A673 (cell line): ENCODE data around the gene TGM2. TPM values are rescaled to one million over a fixed set of nuclear protein-coding genes. Genes with fewer than 3 reads are reported as not detected.

ENCODE experiments used
- BruUV-seq: library from RNA; stranded (reverse); fragments of 400-500 nt; replicated peaks from 2 replicates; lab custom pipeline; 2021; lab: Mats Ljungman, UMichigan
- CTCF ChIA-PET: fragments of 300-600 bp; sonication (Branson Sonifier 250); formaldehyde crosslinking; loops from one replicate; lab custom pipeline; 2022; ENCODE audit warnings: antibody characterized with exemption; lab: Charles Lee
- POLR2A ChIA-PET: fragments of 300-600 bp; sonication (Branson Sonifier 250); formaldehyde crosslinking; loops from one replicate; lab custom pipeline; 2022; ENCODE audit warnings: antibody characterized with exemption; ENCODE audit not compliant: low non-redundant PET; lab: Charles Lee
- DNase-seq: peaks from one replicate; pipeline ENCODE4 v3.0.0-alpha.2; 2015; ENCODE audit warnings: low spot score
- H3K27ac ChIP-seq: fragments of 200-600 bp; sonication (generic); 2 replicates; pipeline ENCODE4 v1.5.1; 2016; ENCODE audit warnings: mixed run types, low read depth, mild to moderate bottlenecking, mixed read lengths, antibody characterized with exemption, low read length; ENCODE audit not compliant: poor library complexity, severe bottlenecking
- H3K27me3 ChIP-seq: fragments of 200-600 bp; sonication (generic); replicated peaks from 2 replicates; pipeline ENCODE4 v1.6.1; 2017; ENCODE audit warnings: mixed run types, low read depth, mild to moderate bottlenecking, mixed read lengths, antibody characterized with exemption, low read length; ENCODE audit not compliant: insufficient read depth, poor library complexity
- H3K36me3 ChIP-seq: fragments of 200-600 bp; sonication (generic); 2 replicates; pipeline ENCODE4 v1.6.1; 2016; ENCODE audit warnings: mixed run types, mild to moderate bottlenecking, mixed read lengths, antibody characterized with exemption, low read length; ENCODE audit not compliant: insufficient read depth, poor library complexity, severe bottlenecking
- H3K4me1 ChIP-seq: fragments of 200-600 bp; sonication (generic); 2 replicates; pipeline ENCODE4 v1.6.1; 2017; ENCODE audit warnings: mixed run types, mild to moderate bottlenecking, mixed read lengths, antibody characterized with exemption, low read length; ENCODE audit not compliant: insufficient read depth, poor library complexity, severe bottlenecking
- H3K4me3 ChIP-seq: fragments of 200-600 bp; sonication (generic); 2 replicates; pipeline ENCODE4 v1.5.1; 2016; ENCODE audit warnings: low read depth, mixed run types, mild to moderate bottlenecking, mixed read lengths, low read length; ENCODE audit not compliant: poor library complexity, severe bottlenecking
- H3K9me3 ChIP-seq: fragments of 200-600 bp; sonication (generic); 2 replicates; pipeline ENCODE4 v1.6.1; 2016; ENCODE audit warnings: mixed run types, low read depth, mild to moderate bottlenecking, mixed read lengths, antibody characterized with exemption, low read length; ENCODE audit not compliant: poor library complexity, severe bottlenecking
- CTCF ChIP-seq: fragments of 300-800, 200-600 bp; sonication (generic); conservative IDR thresholded peaks from 2 replicates; pipeline ENCODE4 v1.5.1; 2017; ENCODE audit warnings: low read depth, mild to moderate bottlenecking, antibody characterized with exemption, low read length, moderate library complexity, mixed read lengths
- EZH2 ChIP-seq: fragments of 200-600 bp; sonication (generic); IDR thresholded peaks from 2 replicates; pipeline ENCODE4 v1.6.1; 2017; ENCODE audit warnings: borderline replicate concordance, low read depth, mild to moderate bottlenecking, mixed read lengths, antibody characterized with exemption, low read length; ENCODE audit not compliant: poor library complexity, severe bottlenecking
- intact Hi-C: fragments of 100-400 bp; cut with micrococcal nuclease; formaldehyde crosslinking; loops from one replicate; pipeline ENCODE4 v1.10.0; 2022; ENCODE audit not compliant: unreplicated experiment
- total RNA-seq: library from RNA; stranded (reverse); gene quantifications from 2 replicates; pipeline ENCODE4 v1.2.3, GENCODE V29; 2021

TGM2 gene
- total RNA-seq, 1 experiment from 2014 or later = 0.43 TPM

GRCh38 chr20:38123021-38123587 is 42.0 kb downstream of the TGM2 start:
- TF ChIP-seq CTCF (no peak), EZH2 (no peak)
- no TSS peak for BruUV-seq
- Histone ChIP-seq H3K27me3 (no peaks in the 10 kb centered on the region), H3K4me1 (no peaks in the 10 kb centered on the region), H3K36me3 (no peaks in the 10 kb centered on the region), H3K9me3 (no peaks in the 10 kb centered on the region), H3K4me3 (no peak overlapping the region), H3K27ac (no peak overlapping the region)
- intact Hi-C loops = no loop called here
- ChIA-PET CTCF (interaction anchor here (0.8 kb wide), 1 partner anchor 98 kb away, joined by 3 read pairs; no protein-coding TSS in a partner anchor), POLR2A (no interaction called here)
- DNase-seq = no peak

- no peaks in the 10 kb centered on the region for H3K36me3 ChIP-seq
- BruUV-seq = no TSS peak
- CTCF ChIA-PET = no interaction called here
- POLR2A ChIA-PET = no interaction called here
- intact Hi-C loops = no loop called here
- no peaks in the 10 kb centered on the region for H3K27me3 ChIP-seq
- no peak for DNase-seq
- no peak overlapping the region for H3K27ac ChIP-seq
- H3K4me1 ChIP-seq = no peaks in the 10 kb centered on the region
- no peaks in the 10 kb centered on the region for H3K9me3 ChIP-seq
- no peak overlapping the region for H3K4me3 ChIP-seq
- TF ChIP-seq EZH2 (no peak), CTCF (no peak)
Observed at GRCh38 chr20:38121741-38122140, 43.3 kb downstream of the TGM2 start.

- ChIA-PET CTCF (no interaction called here), POLR2A (no interaction called here)
- BruUV-seq = no TSS peak
- no peaks in the 10 kb centered on the region for H3K36me3 ChIP-seq
- no peaks in the 10 kb centered on the region for H3K9me3 ChIP-seq
- TF ChIP-seq EZH2 = no peak
- no peak for TF ChIP-seq CTCF
- no peak for DNase-seq
- no peak overlapping the region for H3K27ac ChIP-seq
- H3K27me3 ChIP-seq = no peaks in the 10 kb centered on the region
- H3K4me1 ChIP-seq = no peaks in the 10 kb centered on the region
- intact Hi-C loops = no loop called here
- H3K4me3 ChIP-seq = no peak overlapping the region
Observed at GRCh38 chr20:38120625-38120988, 44.5 kb downstream of the TGM2 start.
